HCT116 (cell line): Measurements from ENCODE around the gene PDHX. TPM values are rescaled to one million over a fixed set of nuclear protein-coding genes. Genes with fewer than 3 reads are reported as not detected.

Source experiments
- ATAC-seq: fragments of 200-7000 bp; cut with Tn5 transposase; 2 replicates; pipeline ENCODE4 v1.9.1; 2020; ENCODE audit warnings: mild to moderate bottlenecking, moderate library complexity
- BruUV-seq: library from RNA; stranded (reverse); fragments of 400-500 nt; replicated peaks from 2 replicates; lab custom pipeline; 2021; lab: Mats Ljungman, UMichigan
- CTCF ChIA-PET: fragments of 300-600 bp; sonication (Branson Sonifier 250); formaldehyde crosslinking; loops from one replicate; lab custom pipeline; 2021; ENCODE audit warnings: antibody characterized with exemption; lab: Charles Lee
- POLR2A ChIA-PET: fragments of 300-600, 350-600 bp; sonication (Branson Sonifier 250); formaldehyde crosslinking; loops from one replicate; lab custom pipeline; 2021; ENCODE audit warnings: antibody characterized with exemption; lab: Charles Lee
- RAD21 ChIA-PET, 2 experiments: fragments of 300-600 bp; sonication (Branson Sonifier 250); formaldehyde crosslinking; loops; one replicate each; lab custom pipeline; 2023; ENCODE audit warnings: low total read pairs in 2 of 2; ENCODE audit not compliant: uncharacterized antibody in 2 of 2, unreplicated experiment in 2 of 2, low non-redundant PET in 1 of 2; lab: Charles Lee
- DNase-seq: peaks from one replicate; pipeline ENCODE4 v3.0.0-alpha.2; 2010; ENCODE audit warnings: low read depth, low spot score
- H2AFZ ChIP-seq: fragments of 200-600 bp; shearing (Covaris generic), sonication (generic); 2 replicates; pipeline ENCODE4 v1.6.1; 2017; ENCODE audit warnings: low read depth, mixed run types, mixed read lengths, antibody characterized with exemption, low read length; ENCODE audit not compliant: poor library complexity, severe bottlenecking
- H3K27ac ChIP-seq: 2 replicates; pipeline ENCODE4 v1.5.1; 2012; ENCODE audit warnings: low read depth, low read length
- H3K27me3 ChIP-seq: fragments of 200-600 bp; sonication (generic); 2 replicates; pipeline ENCODE4 v1.6.1; 2016; ENCODE audit warnings: mixed run types, low read length, mixed read lengths; ENCODE audit not compliant: insufficient read depth
- H3K36me3 ChIP-seq, 2 experiments: fragments of 200-500 bp in 1 of 2; fragments of 200-600 bp in 1 of 2; sonication (Bioruptor generic) in 1 of 2; sonication (generic) in 1 of 2; 2 replicates each; pipeline versions ENCODE4 v1.5.1 to v1.6.1; 2014 to 2016; ENCODE audit warnings: low read length in 2 of 2, inconsistent platforms in 1 of 2, mixed read lengths in 1 of 2, mixed run types in 1 of 2; ENCODE audit not compliant: insufficient read depth in 2 of 2, control insufficient read depth in 1 of 2
- H3K4me1 ChIP-seq, 2 experiments: fragments of 200-600 bp in 1 of 2; sonication (generic) in 1 of 2; 2 replicates each; pipeline versions ENCODE4 v1.5.1 to v1.6.1; 2012 to 2017; ENCODE audit warnings: low read length in 2 of 2, inconsistent platforms in 1 of 2, mild to moderate bottlenecking in 1 of 2, mixed read lengths in 1 of 2, mixed run types in 1 of 2, moderate library complexity in 1 of 2; ENCODE audit not compliant: insufficient read depth in 2 of 2, control insufficient read depth in 1 of 2
- H3K4me2 ChIP-seq: fragments of 200-600 bp; sonication (generic); 2 replicates; pipeline ENCODE4 v1.6.1; 2017; ENCODE audit warnings: mixed run types, low read length, mixed read lengths
- H3K4me3 ChIP-seq, 2 experiments: fragments of 200-600 bp in 1 of 2; sonication (generic) in 1 of 2; replicated peaks in 1 of 2; 2 replicates each; pipeline ENCODE4 v1.5.1; 2011 to 2016; ENCODE audit warnings: low read length in 2 of 2, control low read depth in 1 of 2, low read depth in 1 of 2, mild to moderate bottlenecking in 1 of 2, mixed read lengths in 1 of 2, mixed run types in 1 of 2
- H3K79me2 ChIP-seq: fragments of 200-600 bp; sonication (generic); 2 replicates; pipeline ENCODE4 v1.6.1; 2017; ENCODE audit warnings: mild to moderate bottlenecking, mixed run types, low read length, moderate library complexity, mixed read lengths; ENCODE audit not compliant: insufficient read depth
- H3K9ac ChIP-seq: fragments of 200-600 bp; sonication (generic); 2 replicates; pipeline ENCODE4 v1.6.1; 2016; ENCODE audit warnings: low read length, mixed read lengths
- H3K9me2 ChIP-seq: fragments of 200-600 bp; sonication (generic), shearing (Covaris generic); 2 replicates; pipeline ENCODE4 v1.6.1; 2017; ENCODE audit warnings: mixed run types, mild to moderate bottlenecking, moderate library complexity; ENCODE audit not compliant: insufficient read depth
- H3K9me3 ChIP-seq, 2 experiments: fragments of 200-500 bp in 1 of 2; fragments of 200-600 bp in 1 of 2; sonication (Bioruptor generic) in 1 of 2; sonication (generic) in 1 of 2; 2 replicates each; pipeline ENCODE4 v1.6.1; 2014 to 2017; ENCODE audit warnings: low read length in 2 of 2, mixed read lengths in 2 of 2, inconsistent platforms in 1 of 2, low read depth in 1 of 2, mild to moderate bottlenecking in 1 of 2, mixed run types in 1 of 2, moderate library complexity in 1 of 2; ENCODE audit not compliant: control insufficient read depth in 1 of 2, insufficient read depth in 1 of 2
- H4K20me1 ChIP-seq: fragments of 200-600 bp; sonication (generic), shearing (Covaris generic); 2 replicates; pipeline ENCODE4 v1.6.1; 2017; ENCODE audit warnings: mixed run types, mild to moderate bottlenecking, moderate library complexity; ENCODE audit not compliant: insufficient read depth
- CBX3 ChIP-seq: IDR thresholded peaks from 2 replicates; pipeline ENCODE4 v1.6.1; 2012; ENCODE audit warnings: low read depth
- CEBPB ChIP-seq: IDR thresholded peaks from 2 replicates; pipeline ENCODE4 v1.6.1; 2012; ENCODE audit warnings: low read depth
- CTCF ChIP-seq, 3 experiments: fragments of 200-600 bp in 1 of 3; sonication (generic) in 1 of 3; IDR thresholded peaks in 2 of 3; conservative IDR thresholded peaks in 1 of 3; 2 replicates each; pipeline ENCODE4 v1.5.1; 2012 to 2017; ENCODE audit warnings: low read depth in 2 of 3, low read length in 2 of 3, antibody characterized with exemption in 1 of 3, borderline replicate concordance in 1 of 3, control low read depth in 1 of 3, mild to moderate bottlenecking in 1 of 3, mixed read lengths in 1 of 3, mixed run types in 1 of 3, moderate library complexity in 1 of 3; ENCODE audit not compliant: insufficient read depth in 1 of 3
- EGR1 ChIP-seq: IDR thresholded peaks from 2 replicates; pipeline ENCODE4 v1.6.1; 2012; ENCODE audit warnings: low read depth
- ELF1 ChIP-seq: IDR thresholded peaks from 2 replicates; pipeline ENCODE4 v1.6.1; 2012; ENCODE audit warnings: low read depth, borderline replicate concordance
- EZH2phosphoT487 ChIP-seq: fragments of 200-600 bp; IDR thresholded peaks from 2 replicates; pipeline ENCODE4 v1.6.1; 2018; ENCODE audit warnings: antibody characterized with exemption, borderline replicate concordance
- FOSL1 ChIP-seq: IDR thresholded peaks from 2 replicates; pipeline ENCODE4 v1.6.1; 2012; ENCODE audit warnings: low read depth
- MAX ChIP-seq: IDR thresholded peaks from 2 replicates; pipeline ENCODE4 v1.6.1; 2012
- POLR2AphosphoS5 ChIP-seq: IDR thresholded peaks from 2 replicates; pipeline ENCODE4 v1.6.1; 2011; ENCODE audit warnings: mild to moderate bottlenecking, low read depth, low read length, moderate library complexity
- REST ChIP-seq: IDR thresholded peaks from 2 replicates; pipeline ENCODE4 v1.6.1; 2012; ENCODE audit warnings: low read depth
- SP1 ChIP-seq: IDR thresholded peaks from 2 replicates; pipeline ENCODE4 v1.6.1; 2012; ENCODE audit warnings: low read depth
- SRF ChIP-seq: IDR thresholded peaks from 2 replicates; pipeline ENCODE4 v1.6.1; 2012; ENCODE audit warnings: low read depth
- TCF7L2 ChIP-seq: IDR thresholded peaks from 2 replicates; pipeline ENCODE4 v1.7.0; 2011; ENCODE audit warnings: borderline replicate concordance, inconsistent platforms; ENCODE audit not compliant: insufficient read depth, insufficient read length; ENCODE audit errors: extremely low read depth
- YY1 ChIP-seq: IDR thresholded peaks from 2 replicates; pipeline ENCODE4 v1.6.1; 2011; ENCODE audit warnings: low read length, low read depth, moderate library complexity, mild to moderate bottlenecking; ENCODE audit not compliant: insufficient replicate concordance; ENCODE audit errors: extremely low read depth
- ZBTB33 ChIP-seq: IDR thresholded peaks from 2 replicates; pipeline ENCODE4 v1.6.1; 2011; ENCODE audit warnings: mild to moderate bottlenecking, low read length, moderate library complexity; ENCODE audit not compliant: insufficient replicate concordance; ENCODE audit errors: extremely low read depth
- ZFX ChIP-seq: fragments of 450-650 bp; IDR thresholded peaks from 2 replicates; pipeline ENCODE4 v1.6.1; 2017
- ZNF274 ChIP-seq: fragments of 200-500 bp; sonication (Bioruptor generic); IDR thresholded peaks from 2 replicates; pipeline ENCODE4 v1.6.1; 2014; ENCODE audit warnings: mild to moderate bottlenecking, low read depth, low read length, inconsistent platforms
- intact Hi-C: fragments of 100-400 bp; cut with micrococcal nuclease; formaldehyde crosslinking; loops from 2 replicates; pipeline ENCODE4 v1.10.0; 2022
- total RNA-seq: library from RNA; stranded (reverse); gene quantifications from one replicate; pipeline ENCODE4 v1.2.1, GENCODE V29; 2021; ENCODE audit not compliant: unreplicated experiment

Gene PDHX
- total RNA-seq, 1 experiment from 2014 or later = 36.6 TPM

- DNase-seq (no peak), ATAC-seq (no peak)
- H3K9me3 ChIP-seq = no peaks in the 10 kb centered on the region
- H3K36me3 ChIP-seq = peaks cover 0 to 5% of the 10 kb centered on the region in 2 experiments; a peak in 2 of 4 replicates
- H3K9me2 ChIP-seq = no peaks in the 10 kb centered on the region
- ChIA-PET RAD21 (no interaction called here), CTCF (no interaction called here), POLR2A (no interaction called here)
- no peak overlapping the region for H3K4me2 ChIP-seq
- peaks cover 13 to 33% of the 10 kb centered on the region in 2 experiments for H3K4me1 ChIP-seq
- no peak overlapping the region for H3K27ac ChIP-seq
- no peak overlapping the region for H2AFZ ChIP-seq
- BruUV-seq = no TSS peak
- no peaks in the 10 kb centered on the region for H3K27me3 ChIP-seq
- TF ChIP-seq ZBTB33 (no peak), ZNF274 (no peak), ELF1 (no peak), POLR2AphosphoS5 (no peak), CTCF (IDR thresholded peaks at IDR 0.05 in 2 of 3, conservative IDR thresholded peaks at IDR 0.05 in 1 of 3; ENCODE audit: borderline replicate concordance in 1 of 3, insufficient read depth in 1 of 3, low read depth in 2 of 3, low read length in 2 of 3) (no peak), FOSL1 (no peak), EGR1 (no peak), CEBPB (no peak), EZH2phosphoT487 (no peak), TCF7L2 (no peak), SP1 (no peak), REST (no peak), MAX (no peak), SRF (no peak), CBX3 (no peak), YY1 (no peak), ZFX (no peak)
- H4K20me1 ChIP-seq = no peaks in the 10 kb centered on the region
- no peak overlapping the region for H3K4me3 ChIP-seq
- intact Hi-C loops = no loop called here
- no peak overlapping the region for H3K9ac ChIP-seq
- H3K79me2 ChIP-seq = no peaks in the 10 kb centered on the region
These were observed 56.5 kb downstream of the PDHX start for GRCh38 chr11:34972892-34973291.
